ENCODE data around the gene SAMD5.

Gene SAMD5

DNA sequence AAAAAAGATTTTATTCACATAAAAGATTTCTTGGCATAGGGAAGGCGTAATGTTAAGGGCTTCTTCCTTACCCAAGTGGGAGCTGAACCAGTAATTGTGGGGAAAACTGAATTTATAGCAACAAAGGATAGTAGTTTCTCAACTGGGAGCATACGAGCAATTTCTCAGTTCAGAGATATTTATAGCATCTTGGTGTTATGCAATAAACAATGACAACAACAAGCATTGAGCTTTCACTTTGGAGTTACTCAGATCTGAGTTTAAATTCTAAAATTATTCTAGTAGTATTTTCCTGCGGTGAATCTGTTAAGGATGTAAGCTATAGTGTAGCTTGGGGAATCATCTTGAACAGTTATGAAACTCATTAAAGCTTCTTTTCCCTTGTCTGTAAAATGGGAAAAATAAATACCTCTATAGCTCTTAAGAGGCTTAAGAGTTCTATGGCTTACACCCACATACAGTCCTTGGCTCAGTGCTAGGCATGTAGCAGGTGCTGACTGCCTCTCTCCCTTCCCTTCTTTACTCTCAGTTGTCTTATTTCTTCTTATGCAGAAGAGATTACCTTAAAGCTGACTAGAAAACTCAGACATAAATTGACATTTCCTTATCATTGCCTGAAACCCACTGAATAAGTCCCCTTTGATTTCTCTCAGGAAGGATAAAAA, 58.8 kb downstream of the SAMD5 start:
- H3K9me3 ChIP-seq (ENCODE audit: control insufficient read depth, low read length): no peaks in the 10 kb centered on the region
- WGBS, 2 experiments (ENCODE audit: insufficient coverage in 2 of 2): 100% methylated on average over 1 of the region's 3 CpGs
- H3K4me3 ChIP-seq (ENCODE audit: extremely low read depth, insufficient read depth, low read length, poor library complexity, severe bottlenecking): no peak overlapping the region
- no peak overlapping the region for H3K27ac ChIP-seq (ENCODE audit: low read depth, low read length, severe bottlenecking)
- peaks cover 5% of the 10 kb centered on the region for H3K4me1 ChIP-seq (ENCODE audit: control insufficient read depth, insufficient read depth, low read length, poor library complexity, severe bottlenecking)
- H3K36me3 ChIP-seq (ENCODE audit: control insufficient read depth, insufficient read depth, low read length): no peaks in the 10 kb centered on the region

DNA sequence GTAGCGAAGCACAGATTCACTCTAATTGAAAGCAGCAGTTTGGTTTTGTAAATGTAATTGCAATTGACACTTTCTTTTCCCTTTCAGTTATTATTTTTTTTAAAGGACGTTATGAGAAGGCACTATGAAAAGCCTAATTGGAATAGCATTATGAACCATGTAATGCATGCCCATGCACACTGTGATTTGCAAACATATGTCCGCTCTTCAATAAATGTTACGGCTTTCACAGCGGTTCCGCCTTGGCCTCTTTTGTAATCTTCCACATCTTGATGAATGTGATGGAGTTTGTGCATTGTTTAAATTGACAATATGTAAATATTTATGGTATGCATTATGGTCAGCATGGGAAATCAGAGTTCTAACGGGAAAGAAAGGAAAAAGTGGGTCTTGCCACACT, 61.3 kb downstream of the SAMD5 start:
- Histone ChIP-seq H3K27ac (ENCODE audit: low read depth, low read length, severe bottlenecking) (no peak overlapping the region), H3K4me3 (ENCODE audit: extremely low read depth, insufficient read depth, low read length, poor library complexity, severe bottlenecking) (no peak overlapping the region), H3K36me3 (ENCODE audit: control insufficient read depth, insufficient read depth, low read length) (no peaks in the 10 kb centered on the region), H3K4me1 (ENCODE audit: control insufficient read depth, insufficient read depth, low read length, poor library complexity, severe bottlenecking) (no peaks in the 10 kb centered on the region), H3K9me3 (ENCODE audit: control insufficient read depth, low read length) (no peaks in the 10 kb centered on the region)
- WGBS, 2 experiments (ENCODE audit: insufficient coverage in 2 of 2): 96 to 98% methylated on average over 5 to 6 of the region's 7 CpGs

GRCh38 chr6:147570681-147571080, 62.2 kb downstream of the SAMD5 start:
- H3K4me1 ChIP-seq (ENCODE audit: control insufficient read depth, insufficient read depth, low read length, poor library complexity, severe bottlenecking): no peaks in the 10 kb centered on the region
- H3K36me3 ChIP-seq (ENCODE audit: control insufficient read depth, insufficient read depth, low read length): no peaks in the 10 kb centered on the region

DNA sequence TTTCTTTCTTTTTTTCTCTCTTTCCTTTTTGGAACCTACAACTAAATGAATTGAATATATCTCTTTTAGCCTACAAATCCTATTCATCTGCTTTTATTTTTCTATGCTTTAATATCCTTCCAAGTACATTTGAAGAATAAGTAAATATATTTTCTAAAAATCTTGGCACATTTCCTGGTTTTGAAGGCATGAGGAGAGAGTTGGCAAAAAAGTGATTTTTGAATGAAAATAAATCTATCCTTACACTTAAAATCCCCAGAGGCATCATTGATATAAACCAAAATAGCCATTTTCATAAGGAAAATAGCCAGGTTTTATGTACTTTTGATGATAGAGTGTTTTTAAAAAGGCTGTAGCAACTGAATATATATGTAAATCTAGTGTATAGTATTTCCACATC, 69.0 kb downstream of the SAMD5 start:
- Histone ChIP-seq H3K36me3 (ENCODE audit: control insufficient read depth, insufficient read depth, low read length) (no peaks in the 10 kb centered on the region), H3K9me3 (ENCODE audit: control insufficient read depth, low read length) (no peaks in the 10 kb centered on the region)

More at GRCh38 chr6:147570681-147571080, 62.2 kb downstream of the SAMD5 start:
- WGBS, 2 experiments (ENCODE audit: insufficient coverage in 2 of 2): 85 to 93% methylated on average over 2 of the region's 2 CpGs
- Histone ChIP-seq H3K27ac (ENCODE audit: low read depth, low read length, severe bottlenecking) (no peak overlapping the region), H3K4me3 (ENCODE audit: extremely low read depth, insufficient read depth, low read length, poor library complexity, severe bottlenecking) (no peak overlapping the region), H3K9me3 (ENCODE audit: control insufficient read depth, low read length) (no peaks in the 10 kb centered on the region)

DNA sequence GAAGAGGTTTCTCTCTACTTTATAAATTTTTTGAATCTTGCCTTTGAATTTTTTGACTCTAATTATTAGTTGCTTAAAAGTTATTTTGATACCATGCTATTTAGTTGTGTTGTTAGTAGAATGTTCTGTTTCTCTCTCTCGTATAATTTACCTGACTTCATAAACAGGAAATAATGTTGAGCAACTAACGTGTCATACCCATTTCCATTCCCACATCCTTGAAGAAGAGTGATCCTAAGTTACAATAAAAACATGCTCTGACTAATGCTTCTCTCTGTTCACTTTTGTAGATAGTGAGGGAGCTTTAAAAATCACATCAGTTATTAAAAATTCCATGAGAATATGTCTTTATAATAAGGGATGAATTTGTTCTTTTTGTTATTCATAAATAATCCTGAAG, 69.7 kb downstream of the SAMD5 start:
- no peaks in the 10 kb centered on the region for H3K36me3 ChIP-seq (ENCODE audit: control insufficient read depth, insufficient read depth, low read length)
- H3K4me3 ChIP-seq (ENCODE audit: extremely low read depth, insufficient read depth, low read length, poor library complexity, severe bottlenecking): no peak overlapping the region
- no peaks in the 10 kb centered on the region for H3K9me3 ChIP-seq (ENCODE audit: control insufficient read depth, low read length)
- no peaks in the 10 kb centered on the region for H3K4me1 ChIP-seq (ENCODE audit: control insufficient read depth, insufficient read depth, low read length, poor library complexity, severe bottlenecking)
- WGBS, 2 experiments (ENCODE audit: insufficient coverage in 2 of 2): no CpG with 5 or more reads among the region's 2 CpGs
- no peak overlapping the region for H3K27ac ChIP-seq (ENCODE audit: low read depth, low read length, severe bottlenecking)

More for the DNA sequence above, 69.0 kb downstream of the SAMD5 start:
- Histone ChIP-seq H3K4me1 (ENCODE audit: control insufficient read depth, insufficient read depth, low read length, poor library complexity, severe bottlenecking) (no peaks in the 10 kb centered on the region), H3K27ac (ENCODE audit: low read depth, low read length, severe bottlenecking) (no peak overlapping the region), H3K4me3 (ENCODE audit: extremely low read depth, insufficient read depth, low read length, poor library complexity, severe bottlenecking) (no peak overlapping the region)

DNA sequence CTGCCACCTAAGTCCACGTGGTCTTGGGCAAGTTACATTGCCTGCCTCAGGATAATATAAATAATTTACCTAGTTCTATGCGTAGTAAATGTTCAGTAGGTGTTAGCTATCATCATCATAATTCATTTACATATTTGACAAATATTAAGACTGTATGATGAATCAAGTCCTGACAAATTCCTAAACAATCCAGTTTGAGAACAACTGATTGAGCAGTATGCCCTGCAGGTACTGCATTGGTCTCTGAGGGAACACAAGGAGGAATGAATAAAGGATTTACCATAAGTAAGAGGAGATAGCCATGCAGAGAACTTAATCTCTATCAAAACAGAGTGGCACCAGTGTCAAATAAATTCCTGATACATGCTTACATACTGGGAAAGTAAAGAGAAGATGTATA, 70.4 kb downstream of the SAMD5 start:
- Histone ChIP-seq H3K4me3 (ENCODE audit: extremely low read depth, insufficient read depth, low read length, poor library complexity, severe bottlenecking) (no peak overlapping the region), H3K9me3 (ENCODE audit: control insufficient read depth, low read length) (no peaks in the 10 kb centered on the region), H3K27ac (ENCODE audit: low read depth, low read length, severe bottlenecking) (no peak overlapping the region), H3K4me1 (ENCODE audit: control insufficient read depth, insufficient read depth, low read length, poor library complexity, severe bottlenecking) (no peaks in the 10 kb centered on the region), H3K36me3 (ENCODE audit: control insufficient read depth, insufficient read depth, low read length) (no peaks in the 10 kb centered on the region)
- whole genome bisulfite sequencing, 2 experiments (ENCODE audit: insufficient coverage in 2 of 2): no CpG with 5 or more reads among the region's 2 CpGs

- WGBS, 2 experiments (ENCODE audit: insufficient coverage in 2 of 2): no CpG with 5 or more reads among the region's 3 CpGs
- H3K27ac ChIP-seq (ENCODE audit: low read depth, low read length, severe bottlenecking): no peak overlapping the region
- no peaks in the 10 kb centered on the region for H3K36me3 ChIP-seq (ENCODE audit: control insufficient read depth, insufficient read depth, low read length)
- no peak overlapping the region for H3K4me3 ChIP-seq (ENCODE audit: extremely low read depth, insufficient read depth, low read length, poor library complexity, severe bottlenecking)
- H3K4me1 ChIP-seq (ENCODE audit: control insufficient read depth, insufficient read depth, low read length, poor library complexity, severe bottlenecking): no peaks in the 10 kb centered on the region
- H3K9me3 ChIP-seq (ENCODE audit: control insufficient read depth, low read length): no peaks in the 10 kb centered on the region
Measured at GRCh38 chr6:147579667-147580066, 71.2 kb downstream of the SAMD5 start.

GRCh38 chr6:147582991-147583390, 74.5 kb downstream of the SAMD5 start:
- no peaks in the 10 kb centered on the region for H3K9me3 ChIP-seq (ENCODE audit: control insufficient read depth, low read length)
- WGBS, 2 experiments (ENCODE audit: insufficient coverage in 2 of 2): no CpG with 5 or more reads among the region's 1 CpG
- no peaks in the 10 kb centered on the region for H3K36me3 ChIP-seq (ENCODE audit: control insufficient read depth, insufficient read depth, low read length)
- no peak overlapping the region for H3K27ac ChIP-seq (ENCODE audit: low read depth, low read length, severe bottlenecking)
- H3K4me3 ChIP-seq (ENCODE audit: extremely low read depth, insufficient read depth, low read length, poor library complexity, severe bottlenecking): no peak overlapping the region
- no peaks in the 10 kb centered on the region for H3K4me1 ChIP-seq (ENCODE audit: control insufficient read depth, insufficient read depth, low read length, poor library complexity, severe bottlenecking)

GRCh38 chr6:147585256-147585655, 76.8 kb downstream of the SAMD5 start:
- H3K9me3 ChIP-seq (ENCODE audit: control insufficient read depth, low read length): no peaks in the 10 kb centered on the region
- H3K36me3 ChIP-seq (ENCODE audit: control insufficient read depth, insufficient read depth, low read length): no peaks in the 10 kb centered on the region
- no peak overlapping the region for H3K4me3 ChIP-seq (ENCODE audit: extremely low read depth, insufficient read depth, low read length, poor library complexity, severe bottlenecking)
- WGBS, 2 experiments (ENCODE audit: insufficient coverage in 2 of 2): 93 to 100% methylated on average over 2 of the region's 3 CpGs
- no peaks in the 10 kb centered on the region for H3K4me1 ChIP-seq (ENCODE audit: control insufficient read depth, insufficient read depth, low read length, poor library complexity, severe bottlenecking)
- no peak overlapping the region for H3K27ac ChIP-seq (ENCODE audit: low read depth, low read length, severe bottlenecking)

DNA sequence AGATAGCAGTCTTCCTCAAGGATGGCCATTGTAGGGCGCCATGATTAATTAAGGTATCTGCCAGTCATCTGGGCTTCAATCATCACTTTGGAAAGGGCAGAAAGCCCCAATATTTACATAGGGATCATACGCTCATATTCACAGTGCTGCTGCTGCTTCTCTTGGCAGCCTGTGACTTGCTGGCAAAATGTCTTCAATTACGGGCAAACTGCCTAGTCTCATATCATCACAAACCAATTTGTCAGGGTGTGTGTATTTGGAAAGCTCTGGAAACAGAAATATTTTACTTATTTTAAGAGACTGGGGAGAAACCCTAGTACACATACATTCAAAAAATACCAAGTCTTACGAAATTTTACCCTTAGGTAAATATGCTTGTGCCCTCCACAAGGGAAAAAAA, 77.6 kb downstream of the SAMD5 start:
- 93 to 100% methylated on average over 1 to 2 of the region's 4 CpGs for WGBS, 2 experiments (ENCODE audit: insufficient coverage in 2 of 2)

DNA sequence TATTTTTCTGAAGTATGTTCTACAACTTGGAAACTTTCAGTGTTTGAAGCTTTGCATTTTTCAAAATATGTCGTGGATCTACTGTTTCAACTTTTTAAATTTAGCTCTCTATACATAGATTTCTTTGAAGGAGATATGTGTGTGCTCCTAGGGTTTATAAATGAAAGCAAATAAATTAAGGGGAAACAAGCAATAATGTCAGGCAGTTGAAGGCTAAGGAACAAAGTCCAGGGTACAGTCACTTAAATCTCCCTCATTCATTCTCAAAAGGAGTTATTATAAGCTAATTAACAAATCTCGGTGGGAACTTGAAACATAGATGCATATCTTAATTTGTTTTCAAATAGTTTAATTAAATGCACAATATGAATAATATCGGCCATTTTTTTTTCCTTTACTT, 79.4 kb downstream of the SAMD5 start:
- Histone ChIP-seq H3K9me3 (ENCODE audit: control insufficient read depth, low read length) (no peaks in the 10 kb centered on the region), H3K36me3 (ENCODE audit: control insufficient read depth, insufficient read depth, low read length) (no peaks in the 10 kb centered on the region), H3K27ac (ENCODE audit: low read depth, low read length, severe bottlenecking) (no peak overlapping the region), H3K4me1 (ENCODE audit: control insufficient read depth, insufficient read depth, low read length, poor library complexity, severe bottlenecking) (no peaks in the 10 kb centered on the region), H3K4me3 (ENCODE audit: extremely low read depth, insufficient read depth, low read length, poor library complexity, severe bottlenecking) (no peak overlapping the region)
- no CpG with 5 or more reads among the region's 3 CpGs for WGBS, 2 experiments (ENCODE audit: insufficient coverage in 2 of 2)

More for the DNA sequence above, 77.6 kb downstream of the SAMD5 start:
- Histone ChIP-seq H3K9me3 (ENCODE audit: control insufficient read depth, low read length) (no peaks in the 10 kb centered on the region), H3K27ac (ENCODE audit: low read depth, low read length, severe bottlenecking) (no peak overlapping the region), H3K4me3 (ENCODE audit: extremely low read depth, insufficient read depth, low read length, poor library complexity, severe bottlenecking) (no peak overlapping the region), H3K4me1 (ENCODE audit: control insufficient read depth, insufficient read depth, low read length, poor library complexity, severe bottlenecking) (no peaks in the 10 kb centered on the region), H3K36me3 (ENCODE audit: control insufficient read depth, insufficient read depth, low read length) (no peaks in the 10 kb centered on the region)

All from mesodermal cell (in vitro differentiated cells).